Panc1 (cell line): Measurements from ENCODE around the gene DMAC1. TPM values are rescaled to one million over a fixed set of nuclear protein-coding genes. Genes with fewer than 3 reads are reported as not detected.

Experiments used
- ATAC-seq: fragments of 200-7000 bp; cut with Tn5 transposase; 2 replicates; pipeline ENCODE4 v1.9.1; 2020; ENCODE audit warnings: mild to moderate bottlenecking, moderate library complexity
- BruUV-seq: library from RNA; stranded (reverse); fragments of 400-500 nt; replicated peaks from 2 replicates; lab custom pipeline; 2021; lab: Mats Ljungman, UMichigan
- CTCF ChIA-PET: fragments of 300-600 bp; sonication (Branson Sonifier 250); formaldehyde crosslinking; loops from one replicate; lab custom pipeline; 2022; ENCODE audit warnings: antibody characterized with exemption; lab: Charles Lee
- POLR2A ChIA-PET: fragments of 300-600 bp; sonication (Branson Sonifier 250); formaldehyde crosslinking; loops from one replicate; lab custom pipeline; 2022; ENCODE audit warnings: antibody characterized with exemption; lab: Charles Lee
- DNase-seq: peaks from one replicate; pipeline ENCODE4 v3.0.0-alpha.2; 2010; ENCODE audit warnings: low read depth, low spot score
- H3K27ac ChIP-seq: 2 replicates; pipeline ENCODE4 v1.5.1; 2011; ENCODE audit warnings: mild to moderate bottlenecking, low read length, inconsistent platforms
- H3K27me3 ChIP-seq: fragments of 200-500 bp; sonication (Bioruptor generic); 2 replicates; pipeline ENCODE4 v1.6.0; 2014; ENCODE audit warnings: low read length, inconsistent platforms; ENCODE audit not compliant: control insufficient read depth, insufficient read depth
- H3K36me3 ChIP-seq: fragments of 200-500 bp; sonication (Bioruptor generic); 2 replicates; pipeline ENCODE4 v1.5.1; 2014; ENCODE audit warnings: inconsistent platforms, mild to moderate bottlenecking, low read length, moderate library complexity; ENCODE audit not compliant: control insufficient read depth, insufficient read depth
- H3K4me1 ChIP-seq: 2 replicates; pipeline ENCODE4 v1.5.1; 2011; ENCODE audit warnings: inconsistent platforms, mild to moderate bottlenecking, low read length, moderate library complexity; ENCODE audit not compliant: control insufficient read depth, insufficient read depth
- H3K4me3 ChIP-seq, 2 experiments: 2 replicates each; pipeline ENCODE4 v1.5.1; 2011 to 2012; ENCODE audit warnings: low read depth in 2 of 2, low read length in 2 of 2, mild to moderate bottlenecking in 2 of 2, inconsistent platforms in 1 of 2, moderate library complexity in 1 of 2
- H3K9me3 ChIP-seq: fragments of 200-500 bp; sonication (Bioruptor generic); 2 replicates; pipeline ENCODE4 v1.5.1; 2014; ENCODE audit warnings: low read depth, mild to moderate bottlenecking, inconsistent platforms, low read length, moderate library complexity; ENCODE audit not compliant: control insufficient read depth, insufficient read depth
- POLR2AphosphoS5 ChIP-seq: IDR thresholded peaks from 2 replicates; pipeline ENCODE4 v1.6.1; 2012; ENCODE audit warnings: mild to moderate bottlenecking, low read depth, low read length, moderate library complexity
- SIN3A ChIP-seq: IDR thresholded peaks from 2 replicates; pipeline ENCODE4 v1.6.1; 2012; ENCODE audit warnings: low read depth, mild to moderate bottlenecking, low read length, moderate library complexity, borderline replicate concordance; ENCODE audit not compliant: insufficient read depth
- TCF7L2 ChIP-seq: IDR thresholded peaks from 2 replicates; pipeline ENCODE4 v1.6.1; 2011; ENCODE audit warnings: mild to moderate bottlenecking, low read depth, low read length, inconsistent platforms
- in situ Hi-C: cut with HindIII; loops from 2 replicates; pipeline ENCODE4 v1.10.0; 2016; ENCODE audit warnings: low sequenced_read_pairs, low pct_unique_long_range_greater_than_20kb
- intact Hi-C: fragments of 100-400 bp; cut with micrococcal nuclease; formaldehyde crosslinking; loops from one replicate; pipeline ENCODE4 v1.10.0; 2022; ENCODE audit not compliant: unreplicated experiment
- total RNA-seq: library from RNA; stranded (reverse); gene quantifications from one replicate; pipeline ENCODE4 v1.2.1, GENCODE V29; 2021; ENCODE audit not compliant: unreplicated experiment
- TF ChIP-seq, protein P1 (sequence below): fragments of 450-650 bp; IDR thresholded peaks from 2 replicates; pipeline ENCODE4 v1.5.1; 2017; ENCODE audit warnings: mild to moderate bottlenecking
- TF ChIP-seq, protein P2 (sequence below), 2 experiments: IDR thresholded peaks; 2 replicates each; pipeline ENCODE4 v1.6.1; 2011 to 2012; ENCODE audit warnings: low read depth in 2 of 2, control low read depth in 1 of 2, low read length in 1 of 2, mild to moderate bottlenecking in 1 of 2, moderate library complexity in 1 of 2; ENCODE audit not compliant: insufficient read depth in 1 of 2

DMAC1 gene
- total RNA-seq, 1 experiment from 2014 or later, result 13.8 TPM

DNA sequence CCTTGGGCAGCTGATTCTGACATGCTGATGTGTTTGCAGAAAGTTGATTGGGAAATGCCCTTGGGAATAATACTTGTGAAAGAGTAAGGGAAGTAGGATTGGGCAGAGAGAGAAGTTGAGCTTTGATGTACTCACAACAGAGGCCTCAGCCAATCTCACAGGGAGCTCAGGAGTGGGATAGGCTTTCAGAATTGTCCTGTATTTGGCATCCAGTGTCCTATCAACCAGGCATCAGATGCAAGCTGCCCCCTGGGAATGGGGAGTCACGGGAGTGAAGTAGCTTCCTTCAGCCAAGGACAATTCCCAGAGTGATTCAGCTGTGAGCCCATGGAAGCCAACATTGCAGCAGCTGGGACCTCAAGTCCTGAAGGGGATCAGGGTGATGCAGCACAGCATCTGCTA, 39.6 kb downstream of the DMAC1 start:
- Histone ChIP-seq H3K4me1 (no peaks in the 10 kb centered on the region), H3K9me3 (no peaks in the 10 kb centered on the region), H3K36me3 (no peaks in the 10 kb centered on the region), H3K4me3 (no peak overlapping the region), H3K27ac (no peak overlapping the region), H3K27me3 (no peaks in the 10 kb centered on the region)
- ATAC-seq, result no peak
- TF ChIP-seq, protein P1, sequence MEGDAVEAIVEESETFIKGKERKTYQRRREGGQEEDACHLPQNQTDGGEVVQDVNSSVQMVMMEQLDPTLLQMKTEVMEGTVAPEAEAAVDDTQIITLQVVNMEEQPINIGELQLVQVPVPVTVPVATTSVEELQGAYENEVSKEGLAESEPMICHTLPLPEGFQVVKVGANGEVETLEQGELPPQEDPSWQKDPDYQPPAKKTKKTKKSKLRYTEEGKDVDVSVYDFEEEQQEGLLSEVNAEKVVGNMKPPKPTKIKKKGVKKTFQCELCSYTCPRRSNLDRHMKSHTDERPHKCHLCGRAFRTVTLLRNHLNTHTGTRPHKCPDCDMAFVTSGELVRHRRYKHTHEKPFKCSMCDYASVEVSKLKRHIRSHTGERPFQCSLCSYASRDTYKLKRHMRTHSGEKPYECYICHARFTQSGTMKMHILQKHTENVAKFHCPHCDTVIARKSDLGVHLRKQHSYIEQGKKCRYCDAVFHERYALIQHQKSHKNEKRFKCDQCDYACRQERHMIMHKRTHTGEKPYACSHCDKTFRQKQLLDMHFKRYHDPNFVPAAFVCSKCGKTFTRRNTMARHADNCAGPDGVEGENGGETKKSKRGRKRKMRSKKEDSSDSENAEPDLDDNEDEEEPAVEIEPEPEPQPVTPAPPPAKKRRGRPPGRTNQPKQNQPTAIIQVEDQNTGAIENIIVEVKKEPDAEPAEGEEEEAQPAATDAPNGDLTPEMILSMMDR, result no peak
- no peak for TF ChIP-seq TCF7L2
- TF ChIP-seq SIN3A, result no peak
- ChIA-PET CTCF (no interaction called here), POLR2A (no interaction called here)
- in situ Hi-C loops (no loop called here), intact Hi-C loops (no loop called here)
- DNase-seq, result no peak
- no TSS peak for BruUV-seq

DNA sequence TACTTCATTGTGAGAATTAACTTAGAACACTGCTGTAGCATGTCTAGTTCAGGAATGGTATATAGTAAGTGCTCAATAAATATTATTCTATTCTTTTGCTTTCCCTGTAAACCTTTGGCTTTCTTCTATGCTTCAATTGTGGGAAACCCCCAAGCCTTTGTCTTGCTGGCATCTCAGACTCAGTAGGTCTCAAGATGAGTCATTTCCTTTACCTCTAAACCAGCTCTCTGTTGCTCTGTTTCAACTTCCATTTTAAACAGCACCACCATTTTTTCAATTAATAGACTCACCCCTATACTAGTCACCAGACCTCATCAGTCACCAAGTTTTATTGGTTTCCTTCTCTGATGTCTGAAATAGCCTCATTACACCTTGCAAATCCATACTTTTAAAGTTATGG, 43.5 kb downstream of the DMAC1 start:
- Histone ChIP-seq H3K4me1 (no peaks in the 10 kb centered on the region), H3K27ac (no peak overlapping the region), H3K27me3 (no peaks in the 10 kb centered on the region), H3K4me3 (no peak overlapping the region), H3K9me3 (no peaks in the 10 kb centered on the region), H3K36me3 (no peaks in the 10 kb centered on the region)
- no peak for DNase-seq
- TF ChIP-seq POLR2AphosphoS5 (no peak), SIN3A (no peak)
- no peak for ATAC-seq
- in situ Hi-C loops, result no loop called here
- BruUV-seq, result no TSS peak
- CTCF ChIA-PET, result no interaction called here
- POLR2A ChIA-PET, result no interaction called here
- intact Hi-C loops, result no loop called here

DNA sequence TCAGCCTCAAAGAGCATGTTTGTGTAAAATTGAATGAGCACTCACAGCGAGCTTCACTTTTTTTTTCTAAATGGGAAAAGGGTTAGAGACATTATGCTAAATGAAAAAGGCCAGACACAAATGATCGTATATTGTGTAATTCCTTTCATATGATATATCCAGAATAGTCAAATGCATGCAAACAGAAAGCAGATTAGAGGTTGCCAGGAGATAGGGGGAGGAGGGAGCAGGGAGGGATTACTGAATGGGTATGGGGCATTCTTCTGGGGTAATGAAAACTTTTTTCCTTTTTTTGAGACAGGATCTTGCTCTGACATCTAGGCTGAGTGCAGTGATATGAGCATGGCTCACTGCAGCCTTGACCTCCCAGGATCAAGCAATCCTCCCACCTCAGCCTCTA, 47.1 kb downstream of the DMAC1 start:
- no peaks in the 10 kb centered on the region for H3K4me1 ChIP-seq
- CTCF ChIA-PET, result no interaction called here
- H3K9me3 ChIP-seq, result no peaks in the 10 kb centered on the region
- H3K4me3 ChIP-seq, result no peak overlapping the region
- BruUV-seq, result no TSS peak
- ATAC-seq (no peak), DNase-seq (no peak)
- intact Hi-C loops, result no loop called here
- no peaks in the 10 kb centered on the region for H3K27me3 ChIP-seq
- TF ChIP-seq, protein P2, sequence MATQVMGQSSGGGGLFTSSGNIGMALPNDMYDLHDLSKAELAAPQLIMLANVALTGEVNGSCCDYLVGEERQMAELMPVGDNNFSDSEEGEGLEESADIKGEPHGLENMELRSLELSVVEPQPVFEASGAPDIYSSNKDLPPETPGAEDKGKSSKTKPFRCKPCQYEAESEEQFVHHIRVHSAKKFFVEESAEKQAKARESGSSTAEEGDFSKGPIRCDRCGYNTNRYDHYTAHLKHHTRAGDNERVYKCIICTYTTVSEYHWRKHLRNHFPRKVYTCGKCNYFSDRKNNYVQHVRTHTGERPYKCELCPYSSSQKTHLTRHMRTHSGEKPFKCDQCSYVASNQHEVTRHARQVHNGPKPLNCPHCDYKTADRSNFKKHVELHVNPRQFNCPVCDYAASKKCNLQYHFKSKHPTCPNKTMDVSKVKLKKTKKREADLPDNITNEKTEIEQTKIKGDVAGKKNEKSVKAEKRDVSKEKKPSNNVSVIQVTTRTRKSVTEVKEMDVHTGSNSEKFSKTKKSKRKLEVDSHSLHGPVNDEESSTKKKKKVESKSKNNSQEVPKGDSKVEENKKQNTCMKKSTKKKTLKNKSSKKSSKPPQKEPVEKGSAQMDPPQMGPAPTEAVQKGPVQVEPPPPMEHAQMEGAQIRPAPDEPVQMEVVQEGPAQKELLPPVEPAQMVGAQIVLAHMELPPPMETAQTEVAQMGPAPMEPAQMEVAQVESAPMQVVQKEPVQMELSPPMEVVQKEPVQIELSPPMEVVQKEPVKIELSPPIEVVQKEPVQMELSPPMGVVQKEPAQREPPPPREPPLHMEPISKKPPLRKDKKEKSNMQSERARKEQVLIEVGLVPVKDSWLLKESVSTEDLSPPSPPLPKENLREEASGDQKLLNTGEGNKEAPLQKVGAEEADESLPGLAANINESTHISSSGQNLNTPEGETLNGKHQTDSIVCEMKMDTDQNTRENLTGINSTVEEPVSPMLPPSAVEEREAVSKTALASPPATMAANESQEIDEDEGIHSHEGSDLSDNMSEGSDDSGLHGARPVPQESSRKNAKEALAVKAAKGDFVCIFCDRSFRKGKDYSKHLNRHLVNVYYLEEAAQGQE (IDR thresholded peaks at IDR 0.05; ENCODE audit: insufficient read depth in 1 of 2, low read depth in 2 of 2, low read length in 1 of 2), result no peak
- TF ChIP-seq SIN3A, result no peak
- TF ChIP-seq, protein P1, result no peak
- TF ChIP-seq POLR2AphosphoS5, result no peak
- in situ Hi-C loops, result no loop called here
- POLR2A ChIA-PET, result interaction anchor here (0.6 kb wide), 1 partner anchor 55 kb away, joined by 3 read pairs; no protein-coding TSS in a partner anchor
- H3K36me3 ChIP-seq, result no peaks in the 10 kb centered on the region
- H3K27ac ChIP-seq, result no peak overlapping the region
